Adrenal gland (tissue), 12 donors: ENCODE data around the gene MARCHF4. TPM values are rescaled to one million over a fixed set of nuclear protein-coding genes. Genes with fewer than 3 reads are reported as not detected.

Experiments used
- DNase-seq, 7 donors: peaks; one replicate each; pipeline ENCODE4 v3.0.0-alpha.2; 2019 to 2020
- H3K27ac ChIP-seq, 5 donors: fragments of 200-600 bp; sonication (generic) in 4 of 5; 1 replicate in 3 of 5; 2 replicates in 2 of 5; pipeline versions ENCODE4 v1.5.1 to v1.8.0; 2016 to 2020; ENCODE audit warnings: mild to moderate bottlenecking in 1 of 5
- H3K27me3 ChIP-seq: fragments of 200-600 bp; 2 replicates; pipeline ENCODE4 v1.8.0; 2021
- H3K36me3 ChIP-seq, 2 donors: fragments of 200-600 bp; replicated peaks in 1 of 2; 1 replicate in 1 of 2; 2 replicates in 1 of 2; pipeline versions ENCODE4 v1.5.1 to v1.8.0; 2018 to 2022
- H3K4me1 ChIP-seq, 2 donors: fragments of 200-600 bp; replicated peaks in 1 of 2; 1 replicate in 1 of 2; 2 replicates in 1 of 2; pipeline versions ENCODE4 v1.5.1 to v1.8.0; 2018 to 2021
- H3K4me3 ChIP-seq, 4 donors: fragments of 200-600 bp; sonication (generic) in 3 of 4; one replicate each; pipeline ENCODE4 v1.5.1; 2016 to 2018
- H3K9me3 ChIP-seq, 3 donors: fragments of 200-600 bp; sonication (generic) in 1 of 3; replicated peaks in 1 of 3; 1 replicate in 2 of 3; 2 replicates in 1 of 3; pipeline versions ENCODE4 v1.5.1 to v1.8.0; 2016 to 2021
- CTCF ChIP-seq, 6 experiments: fragments of 450-650 bp in 4 of 6; fragments of 200-600 bp in 2 of 6; sonication (generic) in 1 of 6; IDR thresholded peaks; 1 replicate in 5 of 6; 2 replicates in 1 of 6; pipeline versions ENCODE4 v1.5.1 to v1.8.0; 2016 to 2021; ENCODE audit warnings: antibody characterized with exemption in 6 of 6, mild to moderate bottlenecking in 2 of 6, moderate library complexity in 1 of 6
- POLR2A ChIP-seq, 2 donors: fragments of 450-650 bp; IDR thresholded peaks; one replicate each; pipeline ENCODE4 v1.6.1; 2017; ENCODE audit warnings: antibody characterized with exemption in 2 of 2, mild to moderate bottlenecking in 2 of 2, moderate library complexity in 1 of 2
- WGBS, 4 donors: extraction: QIAGEN DNeasy Blood & Tissue Kit in 2 of 4; methylation state at CpG; one replicate each; pipeline versions ENCODE4 v1.1.5 to v1.1.7; 2013 to 2017; 5-methylcytosine and 5-hydroxymethylcytosine counted together
- intact Hi-C, 2 donors: fragments of 100-400 bp; cut with DNase I; formaldehyde crosslinking; loops; one replicate each; pipeline versions ENCODE4 v1.14.1 to v1.15.0; 2022 to 2023
- polyA plus RNA-seq, 3 donors: library from polyadenylated mRNA; stranded (reverse); fragments of 200-250 nt in 2 of 3; fragments of 350-450 nt in 1 of 3; fragmentation: Illumina TruSeq in 1 of 3; extraction: RNeasy Lipid Tissue Mini Kit (QIAGEN cat#74804) in 1 of 3; gene quantifications; one replicate each; pipeline ENCODE4 v1.2.3, GENCODE V29; 2013 to 2014
- total RNA-seq, 9 donors: library from RNA; depleted of rRNA in 4 of 9; stranded (reverse); fragments of >200 nt in 4 of 9; fragments of 120-200 nt in 1 of 9; fragmentation: NEBNext Ultra II Directional in 1 of 9; extraction: Animal tissue kit (Norgen Biotek cat#: 25700) in 1 of 9; gene quantifications; one replicate each; pipeline versions ENCODE4 v1.1.0 to v1.2.4, GENCODE V29; 2013 to 2023
- donor health status: healthy with polysubstance abuse.
- donor health status: Bipolar disorder and iron deficiency.
- donor health status: DM: yes; HTN: yes; CAD: no.
- donor health status: DM: no; HTN: no; CAD: no.
- donor health status: DM: no; HTN: no; CAD: no.
- donor health status: DM: yes; HTN: yes; CAD: no.

Gene MARCHF4
- total and polyA plus RNA-seq, 12 donors = 0.13 to 1.8 (median 0.96) TPM; not detected in 5

GRCh38 chr2:216354306-216354705 lies 18.0 kb downstream of the MARCHF4 start:
- TF ChIP-seq POLR2A (IDR thresholded peaks at IDR 0.05) (no peak), CTCF (IDR thresholded peaks at IDR 0.05) (no peak)
- DNase-seq = no peak

GRCh38 chr2:216352653-216353270 lies 19.5 kb downstream of the MARCHF4 start:
- no peaks in the 10 kb centered on the region for H3K27me3 ChIP-seq
- H3K9me3 ChIP-seq = no peaks in the 10 kb centered on the region
- intact Hi-C loops = no loop called here
- H3K36me3 ChIP-seq = no peaks in the 10 kb centered on the region
- WGBS, 4 donors = 64 to 74% (median 68%) methylated on average over 5 of the region's 5 CpGs
- DNase-seq = no peak
- no peak for TF ChIP-seq POLR2A (IDR thresholded peaks at IDR 0.05)
- H3K27ac ChIP-seq = no peak overlapping the region
- no peaks in the 10 kb centered on the region for H3K4me1 ChIP-seq
- no peak overlapping the region for H3K4me3 ChIP-seq

More at GRCh38 chr2:216354306-216354705, 18.0 kb downstream of the MARCHF4 start:
- 61 to 76% (median 64%) methylated on average over 4 of the region's 4 CpGs for WGBS, 4 donors
- Histone ChIP-seq H3K4me3 (no peak overlapping the region), H3K27ac (no peak overlapping the region), H3K36me3 (no peaks in the 10 kb centered on the region), H3K9me3 (no peaks in the 10 kb centered on the region), H3K27me3 (no peaks in the 10 kb centered on the region), H3K4me1 (no peaks in the 10 kb centered on the region)
- intact Hi-C loops = no loop called here

GRCh38 chr2:216351172-216351925 lies 20.9 kb downstream of the MARCHF4 start:
- H3K27ac ChIP-seq = no peak overlapping the region
- no peaks in the 10 kb centered on the region for H3K27me3 ChIP-seq
- 79 to 86% (median 83%) methylated on average over 5 of the region's 5 CpGs for WGBS, 4 donors
- no peaks in the 10 kb centered on the region for H3K36me3 ChIP-seq
- intact Hi-C loops = no loop called here
- no peaks in the 10 kb centered on the region for H3K4me1 ChIP-seq
- TF ChIP-seq CTCF (IDR thresholded peaks at IDR 0.05) = no peak
- no peak for TF ChIP-seq POLR2A (IDR thresholded peaks at IDR 0.05)
- H3K4me3 ChIP-seq = no peak overlapping the region
- no peak for DNase-seq
- H3K9me3 ChIP-seq = no peaks in the 10 kb centered on the region

- DNase-seq = no peak
- TF ChIP-seq POLR2A (IDR thresholded peaks at IDR 0.05) (no peak), CTCF (IDR thresholded peaks at IDR 0.05) (no peak)
- no peaks in the 10 kb centered on the region for H3K36me3 ChIP-seq
- intact Hi-C loops = no loop called here
- no peak overlapping the region for H3K4me3 ChIP-seq
- H3K4me1 ChIP-seq = no peaks in the 10 kb centered on the region
- WGBS, 4 donors = 88 to 94% (median 93%) methylated on average over 3 of the region's 3 CpGs
- H3K27ac ChIP-seq = no peak overlapping the region
- H3K9me3 ChIP-seq = no peaks in the 10 kb centered on the region
- H3K27me3 ChIP-seq = no peaks in the 10 kb centered on the region
Measured at GRCh38 chr2:216350214-216350791, 22.0 kb downstream of the MARCHF4 start.
